NCI-H82 treated with DMSO at 0.1 percent for 48 hours (cell line): ENCODE data around the gene ZMAT1.
A peak's percentile ranks its signal among the peaks of the same experiment; 100 is the strongest.
"Not testable (repeated sequence)": the region's sequence is repeated elsewhere in the genome, so short reads cannot be mapped to it uniquely, and the experiment has no call there.

Experiments
- DNase-seq: peaks from one replicate; lab custom pipeline; 2025; ENCODE audit not compliant: unreplicated experiment; lab: John Stamatoyannopoulos, UW

The ZMAT1 gene

GRCh38 chrX:101931488-101932248, at the start of gene ZMAT1:
ZMAT1 (minus strand) TSS chrX:101932027; CDS start chrX:101932008, 19 bp downstream.
- DNase-seq: peak; percentile 76

GRCh38 chrX:101977106-101977505, 45.3 kb upstream of the ZMAT1 start:
- no peak for DNase-seq

GRCh38 chrX:101973066-101973465, 41.2 kb upstream of the ZMAT1 start:
- DNase-seq: no peak

- not testable (repeated sequence) for DNase-seq
These were observed 33.2 kb upstream of the ZMAT1 start for GRCh38 chrX:101964923-101965539.

GRCh38 chrX:101958139-101958538, 26.3 kb upstream of the ZMAT1 start:
- DNase-seq: no peak

GRCh38 chrX:101957174-101957573, 25.3 kb upstream of the ZMAT1 start:
- DNase-seq: no peak

GRCh38 chrX:101956556-101956955, 24.7 kb upstream of the ZMAT1 start:
- DNase-seq: no peak

GRCh38 chrX:101950581-101950980, 18.8 kb upstream of the ZMAT1 start:
- DNase-seq: no peak

- no peak for DNase-seq
These were observed 383 bp upstream of the ZMAT1 start for GRCh38 chrX:101932249-101932570.

- no peak for DNase-seq
These were observed 715 bp downstream of the ZMAT1 start for GRCh38 chrX:101931136-101931487.

- DNase-seq: no peak
These were observed 6.1 kb downstream of the ZMAT1 start for GRCh38 chrX:101925733-101926132.

- DNase-seq: no peak
These were observed 13.1 kb downstream of the ZMAT1 start for GRCh38 chrX:101918751-101919150.

GRCh38 chrX:101906136-101906796, 25.6 kb downstream of the ZMAT1 start:
- DNase-seq: no peak

GRCh38 chrX:101904996-101905395, 26.8 kb downstream of the ZMAT1 start:
- no peak for DNase-seq
